COLO829 (cell line): ENCODE measurements around the gene EMID1.

Experiments
- DNase-seq: peaks from one replicate; pipeline ENCODE4 v3.0.0; 2012; ENCODE audit warnings: low spot score

The EMID1 gene

GRCh38 chr22:29292379-29292778 lies 86.7 kb downstream of the EMID1 start:
- no peak for DNase-seq

GRCh38 chr22:29298641-29299040 lies 92.9 kb downstream of the EMID1 start:
- no peak for DNase-seq

GRCh38 chr22:29299136-29299900 lies 93.6 kb downstream of the EMID1 start:
- no peak for DNase-seq

GRCh38 chr22:29300467-29300806 lies 94.7 kb downstream of the EMID1 start:
- no peak for DNase-seq

GRCh38 chr22:29300807-29301601 lies 95.3 kb downstream of the EMID1 start:
- DNase-seq, result no peak

GRCh38 chr22:29301716-29302401 lies 96.2 kb downstream of the EMID1 start:
- no peak for DNase-seq

- no peak for DNase-seq
Observed at GRCh38 chr22:29302402-29302680, 96.6 kb downstream of the EMID1 start.

- DNase-seq, result no peak
Observed at GRCh38 chr22:29302681-29303465, 97.2 kb downstream of the EMID1 start.

GRCh38 chr22:29305836-29306174 lies 100.1 kb downstream of the EMID1 start:
- no peak for DNase-seq

- DNase-seq, result peak; percentile 92
Observed at GRCh38 chr22:29306175-29306834, 100.6 kb downstream of the EMID1 start, which contains the start of gene GAS2L1. Gene GAS2L1, plus strand, starts transcription at chr22:29306650. Its CDS starts 1,456 bp downstream, at chr22:29308106.

- DNase-seq, result peak; percentile 79
Observed at GRCh38 chr22:29306835-29307595, 101.3 kb downstream of the EMID1 start.

- no peak for DNase-seq
Observed at GRCh38 chr22:29307596-29308147, 102.0 kb downstream of the EMID1 start.

GRCh38 chr22:29308148-29308790 lies 102.6 kb downstream of the EMID1 start:
- DNase-seq, result no peak

- no peak for DNase-seq
Observed at GRCh38 chr22:29308791-29309262, 103.1 kb downstream of the EMID1 start.
